ENCODE measurements around the gene F5.

DNA sequence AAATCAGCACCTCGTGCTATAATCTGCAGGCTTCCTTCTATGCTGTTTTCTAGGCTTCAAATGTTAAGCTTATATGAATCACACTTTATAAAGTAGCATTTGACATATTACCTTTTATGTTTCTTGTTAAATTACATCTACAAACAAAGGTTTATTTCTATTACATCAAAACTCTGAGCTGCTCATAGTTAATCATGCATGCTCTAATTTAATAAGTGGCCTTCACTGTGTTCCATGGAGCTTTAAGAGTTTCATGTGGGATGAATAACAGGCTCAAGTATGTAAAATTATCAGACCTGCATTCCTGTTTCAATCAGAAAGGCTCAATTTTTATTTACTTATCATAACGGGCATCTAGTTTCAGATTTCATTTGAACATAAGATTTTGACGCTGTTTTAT lies 113.5 kb downstream of the F5 start:
- TF ChIP-seq POLR2AphosphoS5 (IDR thresholded peaks at IDR 0.05; ENCODE audit: low read depth, low read length) = no peak
- no peak for TF ChIP-seq POLR2A (IDR thresholded peaks at IDR 0.05; ENCODE audit: low read depth, low read length)
- TF ChIP-seq TAF1 (IDR thresholded peaks at IDR 0.05; ENCODE audit: borderline replicate concordance, low read depth, low read length) = no peak
